D721Med (cell line): ENCODE data around the gene TAAR2.
"Not testable (repeated sequence)": the region's sequence is repeated elsewhere in the genome, so short reads cannot be mapped to it uniquely, and the experiment has no call there.

Source experiments
- DNase-seq: peaks from one replicate; pipeline ENCODE4 v3.0.0; 2011; ENCODE audit warnings: low spot score; ENCODE audit not compliant: insufficient read length
- FAIRE-seq: peaks from 2 replicates; lab custom pipeline; 2011; peaks lifted over from hg19 to GRCh38; lab: Jason Lieb, UNC
- CTCF ChIP-seq: IDR thresholded peaks from 2 replicates; pipeline ENCODE4 v1.5.1; 2012; ENCODE audit warnings: mild to moderate bottlenecking, control low read depth; ENCODE audit not compliant: insufficient read depth; ENCODE audit errors: missing control alignments

Gene TAAR2

GRCh38 chr6:132607544-132608233, 16.4 kb downstream of the TAAR2 start:
- TF ChIP-seq CTCF, result no peak
- DNase-seq (no peak), FAIRE-seq (no peak)

DNA sequence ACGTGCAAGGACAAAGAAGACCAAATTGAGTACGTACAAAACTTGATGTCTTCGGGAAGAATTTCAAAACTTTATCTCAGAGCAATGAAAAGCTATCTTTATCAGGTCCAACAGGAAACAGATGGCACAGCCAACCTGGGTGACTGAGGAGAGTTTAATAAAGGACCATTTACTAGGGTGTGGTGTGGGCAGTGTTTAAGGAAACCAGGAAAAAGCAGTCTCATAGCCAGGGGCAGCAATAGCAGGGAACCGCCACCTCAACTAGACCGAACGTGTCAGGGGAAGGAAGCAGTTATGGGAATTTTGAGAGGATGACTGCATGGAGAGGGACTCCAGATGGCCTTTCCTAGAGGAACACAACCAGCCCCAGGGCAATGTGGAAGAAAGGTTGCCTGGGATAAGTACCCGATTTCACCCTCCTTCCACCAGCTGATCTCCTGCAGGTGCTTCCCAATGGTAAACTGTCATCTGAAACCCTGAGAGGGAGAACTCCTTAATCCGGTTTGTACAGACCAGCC, 19.4 kb downstream of the TAAR2 start:
- TF ChIP-seq CTCF, result no peak
- DNase-seq, result no peak
- FAIRE-seq, result no peak

DNA sequence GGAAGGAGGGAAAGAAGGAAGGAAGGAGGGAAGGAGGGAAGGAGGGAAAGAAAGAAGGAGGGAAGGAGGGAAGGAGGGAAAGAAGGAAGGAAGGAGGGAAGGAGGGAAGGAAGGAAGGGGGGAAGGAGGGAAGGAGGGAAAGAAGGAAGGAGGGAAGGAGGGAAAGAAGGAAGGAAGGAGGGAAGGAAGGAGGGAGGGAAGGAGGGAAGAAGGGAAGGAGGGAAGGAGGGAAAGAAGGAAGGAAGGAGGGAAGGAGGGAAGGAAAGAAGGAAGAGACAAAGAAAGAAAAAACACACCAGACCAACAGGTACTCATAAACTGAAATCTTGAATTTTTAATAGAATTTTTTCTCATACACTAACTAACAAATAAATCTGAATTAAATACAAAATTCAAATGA, 23.2 kb downstream of the TAAR2 start:
- FAIRE-seq, DNase-seq: not testable (repeated sequence)

- no peak for TF ChIP-seq CTCF
- FAIRE-seq (no peak), DNase-seq (no peak)
Measured at GRCh38 chr6:132598473-132598872, 25.6 kb downstream of the TAAR2 start.

DNA sequence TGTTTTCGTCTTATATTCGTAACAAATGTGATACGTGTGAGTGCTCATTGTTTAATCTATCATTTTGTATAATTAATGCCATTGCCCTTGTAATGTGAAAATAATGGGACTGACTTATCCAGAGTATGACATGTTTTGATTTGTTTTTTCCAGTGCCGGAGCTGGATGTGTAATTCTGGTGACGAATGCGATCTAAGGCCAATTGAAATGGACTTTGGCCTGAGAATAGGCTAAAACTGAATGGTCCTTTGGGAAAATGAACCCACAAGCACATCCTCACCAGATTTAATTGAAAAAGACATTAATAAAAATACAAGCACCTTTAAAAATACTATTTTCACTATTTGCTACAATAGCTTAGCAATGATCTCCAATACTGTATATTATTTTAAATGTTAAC, 27.9 kb downstream of the TAAR2 start:
- no peak for TF ChIP-seq CTCF
- DNase-seq (no peak), FAIRE-seq (no peak)

DNA sequence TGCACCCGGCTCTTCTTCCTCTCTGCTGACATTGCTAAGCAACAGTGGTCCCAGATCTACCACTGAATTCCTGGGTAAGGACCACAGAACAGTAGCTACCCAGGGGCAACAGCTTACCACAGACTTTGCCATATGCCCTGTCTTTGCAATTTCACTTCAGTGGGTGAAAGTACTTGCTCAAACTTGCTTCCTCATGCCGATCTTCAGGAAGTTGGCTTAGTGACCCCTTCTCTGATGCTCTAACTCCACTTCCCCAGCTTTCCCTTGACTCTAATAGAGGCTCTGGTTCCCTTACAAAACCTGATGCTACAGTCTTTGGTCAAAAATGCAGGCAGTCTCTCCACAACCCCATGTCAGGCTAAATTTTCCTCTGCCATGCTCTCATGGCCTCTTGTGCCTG, 31.2 kb downstream of the TAAR2 start:
- FAIRE-seq (no peak), DNase-seq (no peak)
- no peak for TF ChIP-seq CTCF

DNA sequence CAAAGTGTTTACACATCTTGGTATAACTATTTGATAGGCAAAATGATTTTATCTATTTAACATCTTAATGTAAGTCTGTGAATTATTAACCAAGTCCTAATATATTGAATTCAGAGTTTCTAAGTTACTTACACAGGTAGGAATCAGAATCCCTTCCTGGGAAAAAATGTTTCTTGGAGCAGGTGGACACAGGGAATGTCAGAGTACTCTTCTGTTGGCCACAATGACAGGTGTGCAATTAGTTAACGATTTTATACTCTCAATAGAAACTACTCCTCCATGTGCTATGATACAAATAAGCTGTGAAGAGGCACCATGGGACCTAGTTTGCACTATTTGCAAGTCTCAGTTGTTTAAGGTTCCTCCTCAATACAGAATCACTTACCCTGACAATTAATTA, 33.7 kb downstream of the TAAR2 start:
- TF ChIP-seq CTCF, result no peak
- no peak for FAIRE-seq
- no peak for DNase-seq

GRCh38 chr6:132589454-132589853, 34.6 kb downstream of the TAAR2 start, which contains the start of gene TAAR5:
TSS of gene TAAR5 (minus strand) at chr6:132589741. CDS start at chr6:132589686, 55 bp downstream.
- TF ChIP-seq CTCF, result no peak
- no peak for FAIRE-seq
- no peak for DNase-seq
